NCI-H82 treated with DMSO at 0.1 percent for 48 hours (cell line): ENCODE results near the gene JMJD6.
"Not testable (repeated sequence)": the region's sequence is repeated elsewhere in the genome, so short reads cannot be mapped to it uniquely, and the experiment has no call there.

ENCODE experiments used
- DNase-seq: peaks from one replicate; lab custom pipeline; 2025; ENCODE audit not compliant: unreplicated experiment; lab: John Stamatoyannopoulos, UW

The JMJD6 gene

DNA sequence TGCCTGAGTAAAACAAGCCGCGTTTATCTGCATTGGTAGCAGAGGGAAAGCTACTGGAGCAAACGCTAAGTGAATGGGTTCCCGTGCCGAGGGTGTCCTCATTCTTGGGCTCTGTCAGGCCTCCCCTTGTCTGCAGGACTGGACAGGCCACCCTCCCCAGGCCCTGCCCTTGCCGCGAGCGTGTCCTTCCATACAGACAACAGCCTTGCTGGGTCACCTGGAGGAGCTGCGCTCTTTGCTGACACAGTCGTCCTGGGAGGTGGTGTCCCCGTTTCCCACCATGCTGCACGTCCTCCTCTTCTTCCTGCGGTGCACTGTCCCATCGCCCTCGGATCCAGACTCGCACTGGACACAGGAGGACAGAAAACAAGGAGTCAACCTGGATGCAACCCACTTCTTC is 7.9 kb downstream of the JMJD6 start:
- no peak for DNase-seq

DNA sequence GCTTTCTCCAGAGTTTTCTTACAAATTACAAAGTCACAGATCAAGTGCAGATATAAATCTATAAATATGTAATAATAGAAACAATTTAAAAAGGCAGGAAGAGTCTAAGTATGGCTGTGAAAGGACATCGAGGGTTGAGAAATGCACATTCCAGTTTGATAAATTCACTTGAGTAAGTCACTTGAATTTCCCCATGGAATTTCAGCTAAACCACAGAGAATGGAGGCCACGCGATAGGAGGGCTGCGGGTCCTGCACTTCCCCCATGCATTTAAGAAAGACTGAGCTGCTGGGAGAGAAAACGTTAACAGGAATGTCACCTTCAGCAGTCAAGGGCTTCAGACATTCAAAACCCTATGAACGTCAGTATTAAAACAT is 9.6 kb downstream of the JMJD6 start:
- no peak for DNase-seq

GRCh38 chr17:76716146-76716838 is 10.1 kb downstream of the JMJD6 start:
- peak; percentile 60 for DNase-seq

DNA sequence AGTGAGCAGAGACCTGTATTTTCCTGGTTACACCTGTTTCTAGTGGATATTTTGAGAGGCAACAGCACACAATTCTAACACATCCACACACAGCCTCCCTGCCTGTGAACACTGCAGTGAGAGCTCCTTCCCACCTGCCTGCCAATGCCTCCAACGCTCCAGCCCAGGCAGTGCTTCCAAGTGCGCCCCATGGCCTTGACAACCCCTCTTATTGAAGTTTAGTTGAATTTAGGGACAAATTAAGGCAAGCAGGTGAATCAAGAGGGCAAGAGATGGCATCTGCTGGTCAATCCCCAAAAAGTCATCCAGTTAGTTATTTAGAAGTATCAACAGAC is 10.9 kb downstream of the JMJD6 start:
- DNase-seq, result no peak

- no peak for DNase-seq
Measured at GRCh38 chr17:76714822-76715495, 11.4 kb downstream of the JMJD6 start.

GRCh38 chr17:76714336-76714735 is 12.1 kb downstream of the JMJD6 start:
- no peak for DNase-seq

DNA sequence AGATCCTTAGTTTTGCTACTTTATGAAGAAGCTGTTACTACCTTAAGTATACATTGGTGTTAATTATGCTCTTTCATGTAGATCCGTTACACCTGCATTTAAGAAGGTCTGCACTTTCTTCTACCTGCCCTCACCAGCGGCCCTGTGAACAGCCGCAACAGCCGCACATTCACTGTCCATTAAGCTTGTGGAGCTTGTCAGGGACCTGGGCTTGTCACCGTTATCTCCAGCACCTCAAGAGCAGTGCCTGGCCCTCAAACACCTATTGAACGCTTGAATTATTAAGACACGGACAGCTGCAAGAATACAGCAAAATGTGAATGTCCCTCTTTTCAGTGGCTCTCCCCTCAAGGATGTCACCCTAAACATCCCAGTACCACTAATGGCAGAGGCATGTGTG is 12.6 kb downstream of the JMJD6 start:
- DNase-seq, result no peak

- not testable (repeated sequence) for DNase-seq
Measured at GRCh38 chr17:76712321-76712720, 14.1 kb downstream of the JMJD6 start.

- peak; percentile 84 for DNase-seq
Measured at GRCh38 chr17:76710863-76711611, 15.4 kb downstream of the JMJD6 start, which contains the start of gene MXRA7. TSS of gene MXRA7 (minus strand) at chr17:76710965. CDS start at chr17:76710946, 19 bp downstream.

DNA sequence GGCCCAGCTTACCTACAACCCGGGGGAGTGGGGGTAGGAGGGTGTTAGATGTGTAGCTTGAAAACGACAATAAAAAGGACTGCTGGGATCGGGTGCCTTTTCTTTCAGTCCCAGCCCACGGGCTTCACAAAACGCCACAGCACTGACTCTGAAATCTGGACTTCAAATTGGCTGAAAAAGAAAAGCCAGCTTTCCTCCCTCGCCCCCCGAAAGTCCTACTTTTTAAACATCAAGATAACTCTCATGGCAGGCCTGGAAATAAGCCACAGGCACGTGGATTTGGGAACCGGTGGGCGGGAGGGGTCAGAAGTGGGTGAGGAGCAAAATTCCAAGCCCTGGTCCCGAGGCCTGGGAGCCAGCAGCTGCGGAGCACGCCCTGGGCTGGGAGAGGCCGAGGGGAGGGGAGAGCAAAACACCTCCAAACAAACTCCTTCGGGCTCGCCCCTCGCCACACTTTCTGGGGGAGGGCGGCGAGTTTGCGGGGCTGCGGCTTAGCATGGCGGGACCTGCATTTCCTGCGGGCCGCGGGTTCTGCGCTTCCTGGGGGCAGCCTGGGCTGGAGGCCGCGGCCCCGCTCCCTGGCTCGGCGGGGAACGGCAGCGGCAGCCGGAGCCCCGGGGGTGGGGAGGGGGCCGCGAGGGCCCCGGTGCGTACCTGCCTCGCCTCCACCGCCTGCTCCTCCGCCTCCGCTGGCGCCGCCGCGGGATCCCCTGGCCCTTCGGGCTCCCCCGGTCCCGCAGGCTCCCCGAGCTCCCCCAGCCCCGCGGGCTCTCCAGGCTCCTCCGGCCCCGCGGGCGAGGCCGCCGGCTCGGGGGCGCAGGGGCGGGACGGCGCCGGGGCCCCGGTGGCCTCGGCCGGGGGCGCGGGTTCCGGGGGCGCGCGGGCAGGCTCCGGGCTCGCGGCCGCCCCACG is 16.2 kb downstream of the JMJD6 start:
- DNase-seq, result not testable (repeated sequence)

DNA sequence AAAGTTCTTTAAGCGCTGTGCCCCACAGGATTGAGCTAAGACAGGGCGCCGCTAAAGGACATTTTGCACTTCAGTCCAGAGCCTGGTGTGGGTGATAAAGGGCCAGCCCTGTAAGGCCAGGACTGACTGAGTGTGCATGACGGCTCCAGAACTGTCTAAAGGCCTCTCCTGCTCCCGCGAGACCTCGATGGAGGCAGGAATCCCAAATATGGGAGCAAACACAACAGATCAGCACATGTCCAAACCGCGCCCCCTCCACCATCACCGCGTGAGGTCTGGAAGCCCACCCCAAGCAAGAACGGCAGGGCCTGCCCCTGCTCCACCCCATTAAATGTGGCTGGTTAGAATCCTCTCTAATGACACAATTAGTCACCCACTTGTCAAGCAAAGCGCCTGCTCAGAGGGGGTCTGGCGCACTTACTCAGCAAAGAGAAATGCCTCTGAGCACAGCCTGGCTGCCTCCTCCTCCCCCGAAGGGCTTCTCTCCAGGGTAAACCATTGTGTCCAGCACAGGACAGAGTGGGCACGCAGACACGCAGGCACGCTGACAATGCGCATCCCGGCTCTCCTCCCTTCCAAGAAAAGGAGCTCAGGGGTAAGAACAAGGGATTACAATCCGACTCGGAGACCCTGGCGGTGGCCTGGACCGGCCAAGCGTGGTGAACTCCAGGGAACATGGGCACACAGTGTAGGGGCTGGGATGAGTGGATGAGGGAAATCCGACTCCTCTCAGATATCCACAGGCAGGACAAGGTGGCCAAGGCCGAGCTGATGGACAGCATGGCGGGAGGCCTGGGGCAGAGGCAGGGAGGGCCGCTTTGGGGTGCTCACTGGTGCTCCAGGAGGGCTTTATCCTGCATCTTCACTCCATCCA is 17.1 kb downstream of the JMJD6 start:
- DNase-seq, result peak; percentile 83

- DNase-seq, result peak; percentile 97
Measured at GRCh38 chr17:76707985-76708807, 18.2 kb downstream of the JMJD6 start.

- peak; percentile 36 for DNase-seq
Measured at GRCh38 chr17:76706817-76707216, 19.6 kb downstream of the JMJD6 start.

GRCh38 chr17:76704805-76705204 is 21.6 kb downstream of the JMJD6 start:
- DNase-seq, result no peak

GRCh38 chr17:76702941-76703637 is 23.3 kb downstream of the JMJD6 start:
- no peak for DNase-seq

DNA sequence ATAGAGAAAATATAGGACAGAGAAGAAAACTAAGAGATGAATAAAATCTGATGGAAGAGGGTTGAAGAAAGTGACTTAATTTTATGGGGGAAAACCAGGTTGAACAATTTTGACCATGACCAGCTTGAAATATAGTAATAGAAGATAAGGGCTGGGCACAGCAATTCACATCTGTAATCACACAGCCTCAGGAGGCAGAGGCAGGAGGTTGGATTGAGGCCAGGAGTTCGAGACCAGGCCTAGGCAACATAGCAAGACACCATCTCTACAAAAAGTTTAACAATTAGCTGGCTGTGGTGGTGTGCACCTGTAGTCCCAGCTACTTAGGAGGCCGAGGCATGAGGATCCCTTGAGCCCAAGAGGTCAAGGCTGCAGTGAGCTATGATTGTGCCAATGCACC is 24.3 kb downstream of the JMJD6 start:
- DNase-seq, result no peak

- DNase-seq, result no peak
Measured at GRCh38 chr17:76701471-76701967, 24.9 kb downstream of the JMJD6 start.
